Upper lobe of right lung (tissue), 1 donor: ENCODE data around the gene CDC42EP5. TPM values are rescaled to one million over a fixed set of nuclear protein-coding genes. Genes with fewer than 3 reads are reported as not detected.
A peak's percentile ranks its signal among the peaks of the same experiment; 100 is the strongest.
"Not testable (repeated sequence)": the region's sequence is repeated elsewhere in the genome, so short reads cannot be mapped to it uniquely, and the experiment has no call there.

Experiments used
- ATAC-seq: fragments of 200-7000 bp; cut with Tn5 transposase; one replicate; pipeline ENCODE4 v1.9.1; 2020; ENCODE audit warnings: mild to moderate bottlenecking, moderate library complexity
- DNase-seq: peaks from one replicate; pipeline ENCODE4 v3.0.0-alpha.2; 2020
- H3K27ac ChIP-seq: fragments of 200-600 bp; one replicate; pipeline ENCODE4 v1.8.0; 2022
- H3K27me3 ChIP-seq: fragments of 200-600 bp; one replicate; pipeline ENCODE4 v1.8.0; 2022; ENCODE audit warnings: mild to moderate bottlenecking
- H3K36me3 ChIP-seq: fragments of 200-600 bp; one replicate; pipeline ENCODE4 v1.8.0; 2022
- H3K4me1 ChIP-seq: fragments of 200-600 bp; one replicate; pipeline ENCODE4 v1.8.0; 2022
- H3K4me3 ChIP-seq: fragments of 200-600 bp; one replicate; pipeline ENCODE4 v1.8.0; 2022; ENCODE audit warnings: mild to moderate bottlenecking
- H3K9me3 ChIP-seq: fragments of 200-600 bp; one replicate; pipeline ENCODE4 v1.8.0; 2022
- intact Hi-C: fragments of 100-400 bp; cut with DNase I; formaldehyde crosslinking; loops from one replicate; pipeline ENCODE4 v1.11.0; 2022
- total RNA-seq: library from RNA; stranded (reverse); fragmentation: NEBNext Ultra II Directional; extraction: Animal tissue kit (Norgen Biotek cat#: 25700); gene quantifications from one replicate; pipeline ENCODE4 v1.2.1, GENCODE V29; 2021
- TF ChIP-seq, protein P1 (sequence below): fragments of 200-600 bp; IDR thresholded peaks from one replicate; pipeline ENCODE4 v1.8.0; 2022; ENCODE audit warnings: antibody characterized with exemption
- donor health status: DM: no; HTN: yes; CAD: no; lungs with severe emphysema.

Gene CDC42EP5
- total RNA-seq, 1 donor from 2014 or later = 38.2 TPM

DNA sequence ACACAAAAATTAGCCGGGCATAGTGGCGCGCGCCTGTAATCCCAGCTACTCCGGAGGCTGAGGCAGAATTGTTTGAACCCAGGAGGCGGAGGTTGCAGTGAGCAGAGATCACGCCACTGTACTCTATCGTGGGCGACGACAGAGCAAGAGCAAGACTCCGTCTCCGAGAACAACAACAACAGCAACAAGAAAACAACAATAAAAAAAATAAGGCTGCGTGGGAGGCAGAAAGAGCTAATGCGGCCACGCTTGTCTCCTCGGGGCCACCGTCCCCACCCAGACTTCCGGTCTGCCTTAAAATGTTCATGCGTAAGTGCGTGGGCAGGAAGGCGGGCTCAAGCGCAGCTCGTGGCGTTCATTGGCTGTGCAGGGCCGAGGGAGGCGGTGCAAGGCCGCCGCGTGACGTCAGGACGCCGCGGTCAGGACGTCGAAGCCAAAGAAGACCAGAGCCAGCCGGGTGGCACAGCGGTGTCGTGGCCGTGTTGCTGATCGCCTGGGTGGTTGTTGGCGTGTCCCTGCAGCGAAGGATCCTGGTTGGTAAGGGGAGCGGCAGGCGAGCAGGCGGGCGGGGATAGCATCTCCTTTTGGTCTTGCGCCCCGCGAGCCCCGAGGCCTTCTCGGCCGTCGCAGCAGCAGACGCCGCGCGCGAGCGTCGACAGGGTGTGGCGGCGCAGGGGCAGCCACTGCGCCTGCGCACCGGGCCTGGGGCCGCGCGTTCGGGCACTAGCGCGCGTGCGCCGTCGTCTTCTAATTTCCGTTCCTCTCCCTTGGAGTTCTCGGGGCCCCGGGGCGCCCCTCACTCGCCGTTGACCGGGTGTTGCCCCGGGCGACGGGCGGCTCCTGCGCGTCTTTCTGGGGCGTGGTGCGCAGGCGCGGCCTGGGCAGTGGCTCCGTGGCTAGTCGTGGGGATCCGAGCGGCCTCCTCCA is 24.1 kb downstream of the CDC42EP5 start, which contains the start of gene LENG8:
Gene LENG8 (plus strand): TSS at position 426 of the 927 bp plus-strand sequence. CDS start 2,146 bp downstream, outside the sequence.
- peak within 1 kb of the TSS; percentile 72 for H3K4me3 ChIP-seq
- intact Hi-C loops = no loop called here
- peaks cover 40% of the 10 kb centered on the region for H3K4me1 ChIP-seq
- ATAC-seq (peak; percentile 96), DNase-seq (peak; percentile 99)
- no peaks in the 10 kb centered on the region for H3K9me3 ChIP-seq
- TF ChIP-seq, protein P1, sequence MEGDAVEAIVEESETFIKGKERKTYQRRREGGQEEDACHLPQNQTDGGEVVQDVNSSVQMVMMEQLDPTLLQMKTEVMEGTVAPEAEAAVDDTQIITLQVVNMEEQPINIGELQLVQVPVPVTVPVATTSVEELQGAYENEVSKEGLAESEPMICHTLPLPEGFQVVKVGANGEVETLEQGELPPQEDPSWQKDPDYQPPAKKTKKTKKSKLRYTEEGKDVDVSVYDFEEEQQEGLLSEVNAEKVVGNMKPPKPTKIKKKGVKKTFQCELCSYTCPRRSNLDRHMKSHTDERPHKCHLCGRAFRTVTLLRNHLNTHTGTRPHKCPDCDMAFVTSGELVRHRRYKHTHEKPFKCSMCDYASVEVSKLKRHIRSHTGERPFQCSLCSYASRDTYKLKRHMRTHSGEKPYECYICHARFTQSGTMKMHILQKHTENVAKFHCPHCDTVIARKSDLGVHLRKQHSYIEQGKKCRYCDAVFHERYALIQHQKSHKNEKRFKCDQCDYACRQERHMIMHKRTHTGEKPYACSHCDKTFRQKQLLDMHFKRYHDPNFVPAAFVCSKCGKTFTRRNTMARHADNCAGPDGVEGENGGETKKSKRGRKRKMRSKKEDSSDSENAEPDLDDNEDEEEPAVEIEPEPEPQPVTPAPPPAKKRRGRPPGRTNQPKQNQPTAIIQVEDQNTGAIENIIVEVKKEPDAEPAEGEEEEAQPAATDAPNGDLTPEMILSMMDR = no peak
- no peaks in the 10 kb centered on the region for H3K27me3 ChIP-seq
- H3K36me3 ChIP-seq = peaks cover 44% of the 10 kb centered on the region
- H3K27ac ChIP-seq = peak within 1 kb of the TSS; percentile 95

DNA sequence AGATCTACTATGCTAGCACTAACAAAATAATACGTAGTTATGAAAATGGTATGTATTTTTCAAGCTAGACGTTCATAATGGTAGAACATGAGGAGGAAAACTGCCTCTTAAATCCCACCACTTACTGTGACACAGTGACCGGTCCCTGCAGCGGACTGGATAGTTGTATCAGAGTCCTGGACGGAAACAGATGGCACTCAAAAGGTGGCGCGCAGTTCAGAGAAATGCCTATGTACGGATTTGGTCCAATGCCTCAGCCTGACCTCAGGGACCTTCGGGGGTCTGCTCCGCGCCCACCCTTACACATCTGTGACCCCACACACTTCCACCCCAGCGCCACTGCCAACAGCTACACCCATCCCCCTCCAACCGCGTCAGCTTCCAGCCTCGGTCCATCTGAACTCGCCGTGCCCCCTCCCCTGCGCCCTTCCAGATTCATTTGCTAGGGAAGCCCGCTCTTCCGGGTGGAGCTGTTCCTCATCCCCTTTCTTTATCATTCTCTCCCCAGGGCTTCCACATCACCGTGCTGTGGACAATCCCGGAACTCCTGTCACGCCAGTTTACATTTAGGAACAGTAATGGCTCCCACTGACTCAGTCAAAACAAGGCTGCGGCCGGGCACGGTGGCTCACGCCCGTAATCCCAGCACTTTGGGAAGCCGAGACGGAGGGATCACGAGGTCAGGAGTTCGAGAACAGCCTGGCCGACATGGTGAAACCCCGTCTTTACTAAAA is 24.9 kb downstream of the CDC42EP5 start:
- TF ChIP-seq, protein P1 = no peak
- Histone ChIP-seq H3K4me1 (peaks cover 38% of the 10 kb centered on the region), H3K9me3 (no peaks in the 10 kb centered on the region), H3K4me3 (peak overlapping the region; percentile 72), H3K27me3 (no peaks in the 10 kb centered on the region), H3K36me3 (peaks cover 35% of the 10 kb centered on the region), H3K27ac (peak overlapping the region; percentile 95)
- DNase-seq (peak; percentile 81), ATAC-seq (peak; percentile 18)
- intact Hi-C loops = no loop called here

DNA sequence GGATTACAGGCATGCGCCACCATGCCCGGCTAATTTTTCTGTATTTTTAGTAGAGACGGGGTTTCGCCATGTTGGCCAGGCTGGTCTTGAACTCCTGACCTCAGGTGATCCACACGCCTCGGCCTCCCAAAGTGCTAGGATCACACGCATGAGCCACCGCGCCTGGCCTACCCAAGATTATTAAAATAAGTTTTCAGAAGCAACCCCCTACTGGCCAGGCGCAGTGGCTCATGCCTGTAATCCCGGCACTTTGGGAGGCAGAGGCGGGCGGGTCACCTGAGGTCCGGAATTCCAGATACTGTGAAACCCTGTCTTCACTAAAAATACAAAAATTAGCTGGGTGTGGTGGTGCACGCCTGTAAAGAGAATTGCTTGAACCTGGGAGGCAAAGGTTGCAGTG is 26.7 kb downstream of the CDC42EP5 start:
- peaks cover 28% of the 10 kb centered on the region for H3K4me1 ChIP-seq
- H3K9me3 ChIP-seq, H3K27me3 ChIP-seq, intact Hi-C loops, H3K4me3 ChIP-seq, H3K27ac ChIP-seq, ATAC-seq, DNase-seq: not testable (repeated sequence)
- peaks cover 17% of the 10 kb centered on the region for H3K36me3 ChIP-seq

DNA sequence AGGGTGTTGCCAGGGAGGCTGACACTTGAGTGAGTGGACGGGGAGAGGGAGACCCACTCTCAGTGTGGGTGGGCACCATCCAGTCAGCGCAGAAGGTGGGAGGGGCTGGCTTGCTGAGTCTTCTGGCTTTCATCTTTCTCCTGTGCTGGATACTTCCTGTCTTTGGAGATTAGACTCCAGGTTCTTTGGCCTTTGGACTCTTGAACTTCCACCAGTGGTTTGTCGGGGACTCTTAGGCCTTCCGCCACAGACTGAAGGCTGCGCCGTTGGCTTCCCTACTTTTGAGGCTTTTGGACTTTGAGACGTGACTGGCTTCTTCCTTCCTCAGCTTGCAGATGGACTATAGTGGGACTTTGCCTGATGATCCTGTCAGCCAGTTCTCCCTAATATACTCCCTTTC is 28.4 kb downstream of the CDC42EP5 start:
- Histone ChIP-seq H3K27me3 (no peaks in the 10 kb centered on the region), H3K36me3 (peaks cover 13% of the 10 kb centered on the region), H3K4me1 (peaks cover 14% of the 10 kb centered on the region), H3K9me3 (no peaks in the 10 kb centered on the region), H3K4me3 (no peak overlapping the region), H3K27ac (no peak overlapping the region)
- no peak for ATAC-seq
- intact Hi-C loops = no loop called here
- TF ChIP-seq, protein P1 = no peak
- no peak for DNase-seq

DNA sequence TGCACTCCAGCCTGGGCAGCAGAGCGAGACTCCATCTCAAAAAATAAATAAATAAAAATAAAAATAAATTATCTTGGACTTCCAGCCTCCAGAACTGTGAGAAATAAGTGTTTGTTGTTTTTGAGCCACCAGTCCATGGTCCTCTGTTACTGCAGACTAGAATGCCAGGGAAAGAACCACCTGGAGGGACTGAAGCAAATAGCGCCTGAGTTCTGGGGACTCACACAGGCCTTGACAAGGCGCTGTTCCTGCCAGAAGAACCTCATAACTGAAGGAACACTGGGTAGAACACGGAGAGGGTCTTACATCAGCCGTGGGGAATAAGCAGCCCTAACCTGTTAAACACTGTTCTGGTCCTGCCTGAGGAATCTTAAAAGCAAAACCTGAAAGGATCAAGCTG is 32.5 kb downstream of the CDC42EP5 start:
- ATAC-seq = no peak
- intact Hi-C loops = no loop called here
- TF ChIP-seq, protein P1 = no peak
- H3K36me3 ChIP-seq = peaks cover 11% of the 10 kb centered on the region
- no peak for DNase-seq
- no peaks in the 10 kb centered on the region for H3K27me3 ChIP-seq
- H3K4me1 ChIP-seq = no peaks in the 10 kb centered on the region
- no peak overlapping the region for H3K27ac ChIP-seq
- no peak overlapping the region for H3K4me3 ChIP-seq
- H3K9me3 ChIP-seq = no peaks in the 10 kb centered on the region
